Hepatocyte (in vitro differentiated cells): Measurements from ENCODE around the gene THAP9. TPM values are rescaled to one million over a fixed set of nuclear protein-coding genes. Genes with fewer than 3 reads are reported as not detected.

Source experiments
- DNase-seq: peaks from one replicate; pipeline ENCODE4 v3.0.0-alpha.2; 2016; ENCODE audit warnings: low spot score
- H2AFZ ChIP-seq: fragments of 200-600 bp; sonication (generic); 2 replicates; pipeline ENCODE4 v1.6.0; 2016; ENCODE audit warnings: antibody characterized with exemption, mild to moderate bottlenecking
- H3K27ac ChIP-seq: fragments of 200-600 bp; sonication (generic); 2 replicates; pipeline ENCODE4 v1.5.1; 2016; ENCODE audit warnings: mild to moderate bottlenecking
- H3K27me3 ChIP-seq: fragments of 200-600 bp; sonication (generic); 2 replicates; pipeline ENCODE4 v1.6.1; 2016
- H3K36me3 ChIP-seq: fragments of 200-600 bp; sonication (generic); replicated peaks from 2 replicates; pipeline ENCODE4 v1.5.1; 2016; ENCODE audit warnings: low read depth; ENCODE audit not compliant: insufficient read depth
- H3K4me1 ChIP-seq: fragments of 200-600 bp; sonication (generic); 2 replicates; pipeline ENCODE4 v1.5.1; 2016; ENCODE audit warnings: mild to moderate bottlenecking, moderate library complexity; ENCODE audit not compliant: insufficient read depth
- H3K4me2 ChIP-seq: fragments of 200-600 bp; sonication (generic); 2 replicates; pipeline ENCODE4 v1.6.0; 2016
- H3K4me3 ChIP-seq: fragments of 200-600 bp; sonication (generic); 2 replicates; pipeline ENCODE4 v1.5.1; 2016; ENCODE audit warnings: mild to moderate bottlenecking
- H3K79me2 ChIP-seq: fragments of 200-600 bp; sonication (generic); 2 replicates; pipeline ENCODE4 v1.6.0; 2017; ENCODE audit warnings: mild to moderate bottlenecking
- H3K9me2 ChIP-seq: fragments of 200-600 bp; sonication (generic); replicated peaks from 2 replicates; pipeline ENCODE4 v1.6.0; 2017; ENCODE audit warnings: mild to moderate bottlenecking; ENCODE audit not compliant: insufficient read depth
- H3K9me3 ChIP-seq: fragments of 200-600 bp; sonication (generic); 2 replicates; pipeline ENCODE4 v1.5.1; 2016; ENCODE audit warnings: low read depth, mild to moderate bottlenecking
- H4K20me1 ChIP-seq: fragments of 200-600 bp; sonication (generic); 2 replicates; pipeline ENCODE4 v1.6.0; 2016; ENCODE audit warnings: mild to moderate bottlenecking; ENCODE audit not compliant: insufficient read depth, poor library complexity, severe bottlenecking
- CTCF ChIP-seq: fragments of 200-600 bp; sonication (generic); IDR thresholded peaks from 2 replicates; pipeline ENCODE4 v1.5.1; 2016; ENCODE audit warnings: antibody characterized with exemption, mild to moderate bottlenecking; ENCODE audit not compliant: poor library complexity
- EZH2 ChIP-seq: fragments of 200-600 bp; sonication (generic); IDR thresholded peaks from 2 replicates; pipeline ENCODE4 v1.6.1; 2016; ENCODE audit warnings: antibody characterized with exemption, mild to moderate bottlenecking, borderline replicate concordance
- EZH2phosphoT487 ChIP-seq: fragments of 200-600 bp; sonication (generic); IDR thresholded peaks from one replicate; pipeline ENCODE4 v1.6.1; 2018; ENCODE audit warnings: antibody characterized with exemption, mild to moderate bottlenecking, low read depth, moderate library complexity; ENCODE audit not compliant: unreplicated experiment, severe bottlenecking
- WGBS: methylation state at CpG from one replicate; pipeline ENCODE4 v1.1.6; 2016; ENCODE audit warnings: low lambda C conversion rate; ENCODE audit errors: missing lambda C conversion rate; 5-methylcytosine and 5-hydroxymethylcytosine counted together
- polyA plus RNA-seq: library from polyadenylated mRNA; unstranded; fragments of >200 nt; fragmentation: Nextera tagmentation; extraction: Ambion mirVana; gene quantifications from 2 replicates; pipeline ENCODE4 v1.2.1, GENCODE V29; 2016
- total RNA-seq: library from RNA; depleted of rRNA; stranded (reverse); fragments of >200 nt; gene quantifications from 2 replicates; pipeline ENCODE4 v1.2.3, GENCODE V29; 2014

THAP9 gene
- total and polyA plus RNA-seq, 2 experiments from 2014 or later: 2.1 to 12.5 TPM

DNA sequence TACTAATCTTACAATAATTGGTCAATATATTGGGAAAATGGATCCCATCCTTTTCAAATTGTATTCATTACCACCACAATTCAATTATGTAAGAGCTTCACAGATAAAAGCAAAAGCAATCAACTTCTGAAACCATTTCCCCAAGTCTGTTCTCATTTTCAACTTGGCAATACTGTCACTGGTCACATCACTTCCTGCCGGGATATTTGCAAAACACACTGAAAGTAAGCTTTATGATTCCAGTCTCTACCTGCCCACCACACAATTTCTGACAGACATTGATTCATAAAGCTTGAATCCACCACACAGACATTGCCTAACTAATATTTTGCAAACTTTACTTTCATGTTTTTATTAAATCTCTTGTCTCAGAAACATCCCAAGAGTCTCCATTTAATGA lies 56.5 kb downstream of the THAP9 start:
- Histone ChIP-seq H3K9me2 (no peaks in the 10 kb centered on the region), H2AFZ (no peak overlapping the region), H3K9me3 (no peaks in the 10 kb centered on the region), H3K4me2 (no peak overlapping the region), H3K4me3 (no peak overlapping the region), H3K4me1 (no peaks in the 10 kb centered on the region), H3K27ac (no peak overlapping the region), H3K27me3 (no peaks in the 10 kb centered on the region), H3K79me2 (no peaks in the 10 kb centered on the region), H3K36me3 (no peaks in the 10 kb centered on the region), H4K20me1 (no peaks in the 10 kb centered on the region)
- no peak for DNase-seq
- TF ChIP-seq EZH2phosphoT487 (no peak), CTCF (no peak), EZH2 (no peak)
- WGBS: 100% methylated on average over 1 of the region's 1 CpG

DNA sequence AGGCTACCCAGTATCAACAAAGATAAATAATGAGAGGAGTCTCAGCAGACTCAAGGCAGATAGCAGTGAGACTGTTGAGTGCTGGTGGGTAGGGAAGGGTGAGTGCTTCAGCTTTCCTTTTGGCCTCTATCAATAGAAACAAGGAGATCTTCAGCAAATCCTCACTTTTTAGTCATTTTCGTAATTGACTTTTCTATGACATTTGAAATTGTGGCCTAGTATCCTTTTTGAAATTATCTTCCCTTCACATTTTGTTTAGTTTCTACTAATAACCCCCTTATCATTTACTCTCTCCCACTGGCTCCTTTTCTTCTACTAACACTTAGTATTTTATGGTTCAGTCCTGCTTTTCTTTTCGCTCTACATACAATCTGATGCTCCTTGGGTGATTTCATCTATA lies 65.2 kb downstream of the THAP9 start:
- no peaks in the 10 kb centered on the region for H3K27me3 ChIP-seq
- WGBS: 86% methylated on average over 2 of the region's 2 CpGs
- no peaks in the 10 kb centered on the region for H3K9me3 ChIP-seq
- no peaks in the 10 kb centered on the region for H3K36me3 ChIP-seq
- H3K4me3 ChIP-seq: no peak overlapping the region
- H2AFZ ChIP-seq: no peak overlapping the region
- H3K4me1 ChIP-seq: no peaks in the 10 kb centered on the region
- no peaks in the 10 kb centered on the region for H3K79me2 ChIP-seq
- H3K9me2 ChIP-seq: no peaks in the 10 kb centered on the region
- H4K20me1 ChIP-seq: no peaks in the 10 kb centered on the region
- no peak overlapping the region for H3K4me2 ChIP-seq
- TF ChIP-seq CTCF: no peak
- TF ChIP-seq EZH2phosphoT487: no peak
- no peak for TF ChIP-seq EZH2
- no peak for DNase-seq
- H3K27ac ChIP-seq: no peak overlapping the region

GRCh38 chr4:82968972-82969371 lies 68.4 kb downstream of the THAP9 start:
- TF ChIP-seq EZH2 (no peak), CTCF (no peak), EZH2phosphoT487 (no peak)
- Histone ChIP-seq H3K4me3 (no peak overlapping the region), H3K27me3 (no peaks in the 10 kb centered on the region), H3K27ac (no peak overlapping the region), H3K9me2 (no peaks in the 10 kb centered on the region), H3K36me3 (no peaks in the 10 kb centered on the region), H4K20me1 (no peaks in the 10 kb centered on the region), H3K4me2 (no peak overlapping the region), H3K4me1 (no peaks in the 10 kb centered on the region), H2AFZ (no peak overlapping the region), H3K9me3 (no peaks in the 10 kb centered on the region), H3K79me2 (no peaks in the 10 kb centered on the region)
- no peak for DNase-seq
- 88% methylated on average over 4 of the region's 4 CpGs for WGBS

- no peaks in the 10 kb centered on the region for H3K4me1 ChIP-seq
- H3K36me3 ChIP-seq: no peaks in the 10 kb centered on the region
- H3K4me3 ChIP-seq: no peak overlapping the region
- H3K79me2 ChIP-seq: no peaks in the 10 kb centered on the region
- H3K27ac ChIP-seq: no peak overlapping the region
- H3K27me3 ChIP-seq: no peaks in the 10 kb centered on the region
- H3K9me3 ChIP-seq: no peaks in the 10 kb centered on the region
- H3K9me2 ChIP-seq: no peaks in the 10 kb centered on the region
- WGBS: 73% methylated on average over 2 of the region's 2 CpGs
- no peaks in the 10 kb centered on the region for H4K20me1 ChIP-seq
- no peak overlapping the region for H3K4me2 ChIP-seq
- DNase-seq: no peak
- TF ChIP-seq CTCF: no peak
- no peak overlapping the region for H2AFZ ChIP-seq
Observed at GRCh38 chr4:82969414-82969813, 68.9 kb downstream of the THAP9 start.
